ENCODE results near the gene HADHA. TPM values are rescaled to one million over a fixed set of nuclear protein-coding genes. Genes with fewer than 3 reads are reported as not detected.

Gene HADHA
- total and polyA plus RNA-seq, 2 donors (not counting 1 experiment from before 2014, with no cell fraction given) = 29.8 to 96.7 TPM

- WGBS (ENCODE audit: insufficient coverage) = 100% methylated on average over 4 of the region's 6 CpGs
- H3K79me2 ChIP-seq (ENCODE audit: control insufficient read depth, insufficient read depth, low read length) = no peaks in the 10 kb centered on the region
- H3K4me3 ChIP-seq (ENCODE audit: control extremely low read depth in 1 of 5, extremely low read depth in 1 of 5, insufficient read depth in 1 of 5, low read depth in 2 of 5, low read length in 4 of 5) = no peak overlapping the region
- no peak overlapping the region for H3K27ac ChIP-seq (ENCODE audit: low read length in 2 of 2)
- H3K27ac Mint-ChIP-seq = no peak overlapping the region
- no peak overlapping the region for H3K4me3 Mint-ChIP-seq
- H3K4me2 ChIP-seq (replicated peaks; ENCODE audit: low read depth, low read length, poor library complexity, severe bottlenecking) = no peak overlapping the region
- DNase-seq = no peak
- H3K27me3 Mint-ChIP-seq = no peaks in the 10 kb centered on the region
- peaks cover 0 to 7% (median 0%) of the 10 kb centered on the region in 3 donors for H3K9me3 ChIP-seq (ENCODE audit: control extremely low read depth in 1 of 3, control insufficient read depth in 2 of 3, insufficient read depth in 1 of 3, low read length in 2 of 3)
- H2AFZ ChIP-seq (ENCODE audit: insufficient read depth, low read depth, low read length, poor library complexity, severe bottlenecking) = no peak overlapping the region
- no peak for ATAC-seq (ENCODE audit: low read depth)
- TF ChIP-seq CTCF (IDR thresholded peaks at IDR 0.05) = no peak
- TF ChIP-seq EZH2 (IDR thresholded peaks at IDR 0.05; ENCODE audit: borderline replicate concordance, insufficient read depth, low read depth, low read length, poor library complexity, severe bottlenecking) = no peak
- POLR2A ChIA-PET = interaction anchor here (0.7 kb wide), 1 partner anchor 30 kb away, joined by 4 read pairs; no protein-coding TSS in a partner anchor
- H4K20me1 ChIP-seq (ENCODE audit: control insufficient read depth, insufficient read depth, low read length, poor library complexity, severe bottlenecking) = no peaks in the 10 kb centered on the region
- intact Hi-C loops (cut with micrococcal nuclease) = no loop called here
- H3K9ac ChIP-seq (ENCODE audit: low read length) = no peak overlapping the region
- no peaks in the 10 kb centered on the region for H3K27me3 ChIP-seq (replicated peaks in 1 of 4; ENCODE audit: control extremely low read depth in 1 of 4, control insufficient read depth in 3 of 4, insufficient read depth in 4 of 4, low read length in 3 of 4)
- CTCF ChIA-PET = interaction anchor here (0.7 kb wide), 1 partner anchor 159 kb away, joined by 3 read pairs; no protein-coding TSS in a partner anchor
- H3K9me3 Mint-ChIP-seq (ENCODE audit: insufficient read depth) = no peaks in the 10 kb centered on the region
- no peaks in the 10 kb centered on the region for H3K4me1 Mint-ChIP-seq
- H3K36me3 ChIP-seq (replicated peaks in 1 of 2; ENCODE audit: control extremely low read depth in 1 of 2, control insufficient read depth in 1 of 2, extremely low read depth in 1 of 2, insufficient read depth in 2 of 2, low read length in 1 of 2) = peaks cover 12 to 69% of the 10 kb centered on the region in 2 experiments
- H3K4me1 ChIP-seq (ENCODE audit: control insufficient read depth in 2 of 2, insufficient read depth in 2 of 2, low read length in 2 of 2) = no peaks in the 10 kb centered on the region
Observed at GRCh38 chr2:26217720-26218119, 26.7 kb downstream of the HADHA start.

- H4K20me1 ChIP-seq (ENCODE audit: control insufficient read depth, insufficient read depth, low read length, poor library complexity, severe bottlenecking) = no peaks in the 10 kb centered on the region
- no peak overlapping the region for H3K9ac ChIP-seq (ENCODE audit: low read length)
- no peaks in the 10 kb centered on the region for H3K79me2 ChIP-seq (ENCODE audit: control insufficient read depth, insufficient read depth, low read length)
- 100% methylated on average over 3 of the region's 4 CpGs for WGBS (ENCODE audit: insufficient coverage)
- H3K9me3 ChIP-seq (ENCODE audit: control extremely low read depth in 1 of 3, control insufficient read depth in 2 of 3, insufficient read depth in 1 of 3, low read length in 2 of 3) = peaks cover 0 to 7% (median 0%) of the 10 kb centered on the region in 3 donors
- H2AFZ ChIP-seq (ENCODE audit: insufficient read depth, low read depth, low read length, poor library complexity, severe bottlenecking) = no peak overlapping the region
- no peaks in the 10 kb centered on the region for H3K9me3 Mint-ChIP-seq (ENCODE audit: insufficient read depth)
- POLR2A ChIA-PET = no interaction called here
- peaks cover 15 to 71% of the 10 kb centered on the region in 2 experiments for H3K36me3 ChIP-seq (replicated peaks in 1 of 2; ENCODE audit: control extremely low read depth in 1 of 2, control insufficient read depth in 1 of 2, extremely low read depth in 1 of 2, insufficient read depth in 2 of 2, low read length in 1 of 2)
- intact Hi-C loops (cut with micrococcal nuclease) = no loop called here
- no peaks in the 10 kb centered on the region for H3K4me1 ChIP-seq (ENCODE audit: control insufficient read depth in 2 of 2, insufficient read depth in 2 of 2, low read length in 2 of 2)
- H3K27me3 Mint-ChIP-seq = no peaks in the 10 kb centered on the region
- CTCF ChIA-PET = no interaction called here
- no peak overlapping the region for H3K27ac ChIP-seq (ENCODE audit: low read length in 2 of 2)
- H3K27ac Mint-ChIP-seq = no peak overlapping the region
- H3K4me2 ChIP-seq (replicated peaks; ENCODE audit: low read depth, low read length, poor library complexity, severe bottlenecking) = no peak overlapping the region
- no peak overlapping the region for H3K4me3 Mint-ChIP-seq
- TF ChIP-seq CTCF (IDR thresholded peaks at IDR 0.05) (no peak), EZH2 (IDR thresholded peaks at IDR 0.05; ENCODE audit: borderline replicate concordance, insufficient read depth, low read depth, low read length, poor library complexity, severe bottlenecking) (no peak)
- no peaks in the 10 kb centered on the region for H3K4me1 Mint-ChIP-seq
- DNase-seq = no peak
- H3K27me3 ChIP-seq (replicated peaks in 1 of 4; ENCODE audit: control extremely low read depth in 1 of 4, control insufficient read depth in 3 of 4, insufficient read depth in 4 of 4, low read length in 3 of 4) = no peaks in the 10 kb centered on the region
- no peak overlapping the region for H3K4me3 ChIP-seq (ENCODE audit: control extremely low read depth in 1 of 5, extremely low read depth in 1 of 5, insufficient read depth in 1 of 5, low read depth in 2 of 5, low read length in 4 of 5)
- ATAC-seq (ENCODE audit: low read depth) = no peak
Observed at GRCh38 chr2:26216587-26216986, 27.8 kb downstream of the HADHA start.
